GM12875 (cell line): ENCODE measurements around the gene BIRC7.

Source experiments
- H3K4me3 ChIP-seq: one replicate; pipeline ENCODE4 v1.5.1; 2011; ENCODE audit warnings: low read depth, low read length, control low read depth
- CTCF ChIP-seq: IDR thresholded peaks from 2 replicates; pipeline ENCODE4 v1.5.1; 2011; ENCODE audit warnings: low read depth, mild to moderate bottlenecking, control low read depth, inconsistent platforms, low read length, moderate library complexity, borderline replicate concordance; ENCODE audit not compliant: insufficient read depth

BIRC7 gene

DNA sequence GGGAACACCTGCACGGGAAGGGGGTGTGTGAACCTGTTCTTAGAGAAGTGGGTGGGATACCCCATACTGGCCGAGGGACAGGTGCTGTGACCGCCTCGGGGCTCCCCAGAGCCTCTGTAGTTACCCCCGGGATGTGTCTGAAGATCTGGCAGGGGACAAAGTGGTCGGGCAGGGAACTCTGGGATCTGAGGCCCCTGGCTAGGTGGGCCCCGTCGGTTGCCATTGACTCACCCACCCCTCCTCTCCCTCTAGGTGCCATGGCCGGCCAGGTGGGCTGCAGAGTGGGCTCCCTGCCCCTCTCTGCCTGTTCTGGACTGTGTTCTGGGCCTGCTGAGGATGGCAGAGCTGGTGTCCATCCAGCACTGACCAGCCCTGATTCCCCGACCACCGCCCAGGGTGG lies 4.3 kb downstream of the BIRC7 start:
- H3K4me3 ChIP-seq, result no peak overlapping the region
- no peak for TF ChIP-seq CTCF

DNA sequence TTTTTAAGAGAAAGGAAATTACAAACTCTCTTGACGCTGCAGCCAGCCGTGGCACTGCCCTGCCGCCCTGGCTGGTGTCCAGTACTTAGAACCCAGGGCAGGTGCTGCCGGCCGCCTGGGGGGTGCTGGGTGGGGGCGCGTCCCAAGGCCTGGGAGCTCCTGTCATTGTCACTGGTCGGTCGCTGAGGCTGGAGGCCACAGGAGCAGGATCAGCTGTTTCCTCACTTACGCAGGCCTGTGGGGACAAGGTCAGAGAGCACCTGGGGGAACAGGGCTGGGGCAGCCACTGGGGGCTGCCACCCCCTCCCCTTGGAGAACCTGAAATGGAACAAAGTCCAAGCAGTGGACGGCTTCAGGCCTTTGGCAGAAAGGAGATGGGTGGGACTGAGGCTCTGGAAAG lies 5.6 kb downstream of the BIRC7 start:
- TF ChIP-seq CTCF, result no peak
- H3K4me3 ChIP-seq, result no peak overlapping the region

- no peak for TF ChIP-seq CTCF
- no peak overlapping the region for H3K4me3 ChIP-seq
These were observed 7.0 kb downstream of the BIRC7 start for GRCh38 chr20:63242736-63243135.

DNA sequence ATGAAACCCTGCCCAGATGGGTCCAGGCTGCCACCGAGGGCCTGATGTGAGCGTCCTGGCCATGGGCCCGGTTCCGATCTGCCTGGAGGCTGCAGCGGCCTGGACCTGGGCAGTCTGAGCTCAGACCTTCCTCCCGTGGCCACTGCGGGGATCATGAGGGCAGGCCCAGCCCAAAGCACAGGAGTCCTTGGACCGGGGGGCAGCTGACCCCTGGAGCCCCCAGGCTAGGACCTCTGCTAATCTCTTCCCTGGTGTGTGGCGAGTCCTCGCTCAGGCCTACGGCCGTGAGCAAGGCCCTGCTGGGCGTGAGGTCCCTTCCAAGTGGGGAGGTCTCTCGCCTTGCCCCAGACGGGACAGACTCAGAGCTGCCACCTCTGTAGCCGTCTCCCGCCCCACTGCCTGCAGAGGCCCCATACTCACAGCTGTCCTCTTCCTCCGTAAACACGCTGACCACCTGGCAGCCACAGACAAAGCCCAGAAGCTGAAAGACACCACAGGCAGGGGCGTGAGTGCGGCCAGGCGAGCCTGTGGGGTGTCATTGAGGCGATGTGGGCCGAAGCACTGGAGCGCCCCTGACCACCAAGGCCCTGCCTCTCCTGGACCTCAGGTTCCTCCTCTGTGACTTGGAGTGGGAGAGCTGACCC lies 8.0 kb downstream of the BIRC7 start:
- no peak overlapping the region for H3K4me3 ChIP-seq
- TF ChIP-seq CTCF, result no peak

- no peak overlapping the region for H3K4me3 ChIP-seq
- no peak for TF ChIP-seq CTCF
These were observed 8.8 kb downstream of the BIRC7 start for GRCh38 chr20:63244468-63244867.

GRCh38 chr20:63246490-63247288 lies 11.0 kb downstream of the BIRC7 start:
- TF ChIP-seq CTCF, result no peak
- H3K4me3 ChIP-seq, result no peak overlapping the region
